HepG2 (cell line): ENCODE measurements around the gene LCAT. TPM values are rescaled to one million over a fixed set of nuclear protein-coding genes. Genes with fewer than 3 reads are reported as not detected.
A peak's percentile ranks its signal among the peaks of the same experiment; 100 is the strongest.

Experiments
- FOXA3 ChIP-seq: IDR thresholded peaks from 2 replicates; pipeline ENCODE4 v1.6.1; 2016; ENCODE audit warnings: missing genetic modification reagents, missing compliant biosample characterization
- FOXC1 ChIP-seq: sonication (generic); formaldehyde crosslinking; IDR thresholded peaks from 2 replicates; pipeline ENCODE4 v1.8.0; 2022; ENCODE audit warnings: mild to moderate bottlenecking, missing genetic modification reagents, borderline replicate concordance
- KDM1A ChIP-seq: IDR thresholded peaks from 2 replicates; pipeline ENCODE4 v1.6.1; 2016; ENCODE audit warnings: missing compliant biosample characterization
- KDM4B ChIP-seq: sonication (generic); formaldehyde crosslinking; IDR thresholded peaks from 2 replicates; pipeline ENCODE4 v1.4.0; 2020; ENCODE audit warnings: missing genetic modification reagents
- KMT2A ChIP-seq: sonication (generic); formaldehyde crosslinking; IDR thresholded peaks from 2 replicates; pipeline ENCODE4 v1.4.0; 2020; ENCODE audit warnings: missing genetic modification reagents
- MYC ChIP-seq: sonication (generic); formaldehyde crosslinking; IDR thresholded peaks from 2 replicates; pipeline ENCODE4 v1.9.0; 2021; ENCODE audit warnings: missing genetic modification reagents, borderline replicate concordance
- NFE2L1 ChIP-seq: sonication (generic); formaldehyde crosslinking; IDR thresholded peaks from 2 replicates; pipeline ENCODE4 v1.4.0; 2020; ENCODE audit warnings: missing genetic modification reagents, mild to moderate bottlenecking, borderline replicate concordance
- RARA ChIP-seq: IDR thresholded peaks from 2 replicates; pipeline ENCODE4 v1.6.1; 2016; ENCODE audit warnings: missing genetic modification reagents, missing compliant biosample characterization
- ZIK1 ChIP-seq: sonication (generic); formaldehyde crosslinking; IDR thresholded peaks from 2 replicates; pipeline ENCODE4 v1.5.0; 2020; ENCODE audit warnings: mild to moderate bottlenecking, low read depth, missing genetic modification reagents, borderline replicate concordance
- ZNF10 ChIP-seq: sonication (generic); formaldehyde crosslinking; IDR thresholded peaks from 2 replicates; pipeline ENCODE4 v1.4.0; 2020; ENCODE audit warnings: mild to moderate bottlenecking, low read depth, missing genetic modification reagents, borderline replicate concordance
- ZNF234 ChIP-seq: sonication (generic); formaldehyde crosslinking; conservative IDR thresholded peaks from 2 replicates; pipeline ENCODE4 v1.5.1; 2020; ENCODE audit warnings: mild to moderate bottlenecking, missing genetic modification reagents
- ZNF678 ChIP-seq: sonication (generic); formaldehyde crosslinking; IDR thresholded peaks from 2 replicates; pipeline ENCODE4 v1.4.0; 2020; ENCODE audit warnings: mild to moderate bottlenecking, missing genetic modification reagents
- ZNF709 ChIP-seq: sonication (generic); formaldehyde crosslinking; IDR thresholded peaks from 2 replicates; pipeline ENCODE4 v1.5.0; 2020; ENCODE audit warnings: mild to moderate bottlenecking, missing genetic modification reagents
- ZNF761 ChIP-seq: sonication (generic); formaldehyde crosslinking; conservative IDR thresholded peaks from 2 replicates; pipeline ENCODE4 v1.4.0; 2020; ENCODE audit warnings: mild to moderate bottlenecking, missing genetic modification reagents
- ZNF777 ChIP-seq: sonication (generic); formaldehyde crosslinking; IDR thresholded peaks from 2 replicates; pipeline ENCODE4 v1.4.0; 2020; ENCODE audit warnings: missing genetic modification reagents
- polyA plus RNA-seq, 8 experiments: library from polyadenylated mRNA; depleted of rRNA in 3 of 8; stranded (reverse) in 7 of 8; unstranded in 1 of 8; fragments of >200 nt; fragmentation: Illumina TruSeq in 4 of 8; extraction: Trizol in 4 of 8; gene quantifications; 2 replicates each; pipeline versions ENCODE4 v1.2.1 to v1.2.3, GENCODE V29; 2011 to 2016; ENCODE audit warnings: low read depth in 4 of 8, missing spikeins in 1 of 8, mixed read lengths in 1 of 8; ENCODE audit not compliant: insufficient read depth in 1 of 8
- total RNA-seq, 5 experiments: library from RNA; depleted of rRNA; stranded (reverse); fragments of >200 nt; fragmentation: Illumina TruSeq; extraction: Trizol; gene quantifications; 2 replicates each; pipeline ENCODE4 v1.2.3, GENCODE V29; 2016; ENCODE audit warnings: low read depth in 1 of 5
- TF ChIP-seq, protein P1 (sequence below): sonication (generic); formaldehyde crosslinking; IDR thresholded peaks from 2 replicates; pipeline ENCODE4 v1.4.0; 2020; ENCODE audit warnings: low read depth, mild to moderate bottlenecking, missing genetic modification reagents
- TF ChIP-seq, protein P2 (sequence below): sonication (generic); formaldehyde crosslinking; IDR thresholded peaks from 2 replicates; pipeline ENCODE4 v1.8.1; 2023; ENCODE audit warnings: missing genetic modification reagents, inconsistent platforms, borderline replicate concordance
- TF ChIP-seq, protein P3 (sequence below): sonication (generic); formaldehyde crosslinking; IDR thresholded peaks from 2 replicates; pipeline ENCODE4 v1.9.0; 2021; ENCODE audit warnings: mild to moderate bottlenecking, missing genetic modification reagents
- TF ChIP-seq, protein P4 (sequence below): sonication (generic); formaldehyde crosslinking; IDR thresholded peaks from 2 replicates; pipeline ENCODE4 v1.8.0; 2022; ENCODE audit warnings: missing genetic modification reagents, mild to moderate bottlenecking, borderline replicate concordance

LCAT gene
- total and polyA plus RNA-seq, 2 of the 13 experiments (the other 11 are each of a cell fraction or from before 2014, with no cell fraction given) = 36.1 to 38.9 TPM

DNA sequence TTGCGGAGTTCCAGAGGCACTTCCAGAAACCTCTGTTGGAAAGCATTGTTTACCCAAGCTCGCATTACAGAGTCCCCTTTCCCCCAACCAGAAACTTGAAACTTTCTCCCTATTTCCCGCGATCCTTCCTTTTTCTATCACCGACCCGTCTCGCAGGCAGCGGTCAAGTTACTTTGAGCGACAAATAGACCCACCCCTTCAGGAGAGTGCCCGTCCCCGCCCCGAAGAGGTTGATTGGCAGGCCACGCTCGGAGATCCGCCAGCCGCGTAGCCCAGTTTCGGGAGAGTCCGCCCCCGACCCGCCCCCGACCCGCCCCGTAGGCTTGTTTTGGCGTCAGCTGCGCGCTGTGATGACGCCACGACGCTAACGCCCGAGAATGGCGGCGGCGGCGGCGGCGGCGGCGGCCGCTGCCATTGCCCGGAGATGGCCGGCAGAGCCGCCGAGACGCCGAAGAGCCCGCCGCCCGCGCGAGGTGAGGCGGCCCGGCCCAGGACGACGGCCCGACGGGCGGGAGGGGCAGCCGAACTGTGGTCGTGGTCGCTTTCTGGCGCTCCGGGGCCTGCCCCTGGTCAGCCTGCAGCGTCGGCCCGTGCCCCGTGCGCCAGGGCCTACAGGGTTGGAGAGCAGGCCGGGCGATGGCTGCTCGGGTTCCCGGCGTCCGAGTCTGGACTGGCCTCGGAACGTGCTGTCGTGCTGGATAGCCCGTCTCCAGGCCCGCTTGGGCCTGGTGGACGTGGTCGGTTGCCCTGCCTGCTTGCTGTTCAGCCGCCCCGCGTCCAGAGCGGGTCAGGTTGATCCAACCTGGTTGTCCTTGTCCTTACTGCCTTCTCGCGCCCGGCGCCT lies 50.8 kb downstream of the LCAT start, which contains the start of gene PSKH1 (continued):
- TF ChIP-seq, protein P1, sequence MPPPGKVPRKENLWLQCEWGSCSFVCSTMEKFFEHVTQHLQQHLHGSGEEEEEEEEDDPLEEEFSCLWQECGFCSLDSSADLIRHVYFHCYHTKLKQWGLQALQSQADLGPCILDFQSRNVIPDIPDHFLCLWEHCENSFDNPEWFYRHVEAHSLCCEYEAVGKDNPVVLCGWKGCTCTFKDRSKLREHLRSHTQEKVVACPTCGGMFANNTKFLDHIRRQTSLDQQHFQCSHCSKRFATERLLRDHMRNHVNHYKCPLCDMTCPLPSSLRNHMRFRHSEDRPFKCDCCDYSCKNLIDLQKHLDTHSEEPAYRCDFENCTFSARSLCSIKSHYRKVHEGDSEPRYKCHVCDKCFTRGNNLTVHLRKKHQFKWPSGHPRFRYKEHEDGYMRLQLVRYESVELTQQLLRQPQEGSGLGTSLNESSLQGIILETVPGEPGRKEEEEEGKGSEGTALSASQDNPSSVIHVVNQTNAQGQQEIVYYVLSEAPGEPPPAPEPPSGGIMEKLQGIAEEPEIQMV (CRISPR knock-in tag) = 0 out of 2 replicates have a peak, but pooled peaks have one; percentile 58
- TF ChIP-seq FOXA3 (CRISPR knock-in tag) (no peak), ZNF10 (CRISPR knock-in tag) (no peak), MYC (CRISPR knock-in tag) (peak; percentile 65; the same call in 1 of the 2 replicates), ZNF234 (CRISPR knock-in tag) (no peak), ZIK1 (CRISPR knock-in tag) (peak; percentile 23; the same call in 1 of the 2 replicates), ZNF678 (CRISPR knock-in tag) (peak; percentile 89; the same call in 1 of the 2 replicates), NFE2L1 (no peak), KDM1A (CRISPR knock-in tag) (no peak), ZNF709 (no peak), FOXC1 (CRISPR knock-in tag) (peak; percentile 86), ZNF761 (0 out of 2 replicates have a peak, but pooled peaks have one; percentile 79), KDM4B (CRISPR knock-in tag) (no peak), RARA (CRISPR knock-in tag) (0 out of 2 replicates have a peak, but pooled peaks have one; percentile 9), KMT2A (0 out of 2 replicates have a peak, but pooled peaks have one; percentile 59), ZNF777 (CRISPR knock-in tag) (no peak)
- TF ChIP-seq, protein P2, sequence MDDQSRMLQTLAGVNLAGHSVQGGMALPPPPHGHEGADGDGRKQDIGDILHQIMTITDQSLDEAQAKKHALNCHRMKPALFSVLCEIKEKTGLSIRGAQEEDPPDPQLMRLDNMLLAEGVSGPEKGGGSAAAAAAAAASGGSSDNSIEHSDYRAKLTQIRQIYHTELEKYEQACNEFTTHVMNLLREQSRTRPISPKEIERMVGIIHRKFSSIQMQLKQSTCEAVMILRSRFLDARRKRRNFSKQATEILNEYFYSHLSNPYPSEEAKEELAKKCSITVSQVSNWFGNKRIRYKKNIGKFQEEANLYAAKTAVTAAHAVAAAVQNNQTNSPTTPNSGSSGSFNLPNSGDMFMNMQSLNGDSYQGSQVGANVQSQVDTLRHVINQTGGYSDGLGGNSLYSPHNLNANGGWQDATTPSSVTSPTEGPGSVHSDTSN (CRISPR knock-in tag) = no peak; the same call in 1 of the 2 replicates
- TF ChIP-seq, protein P3, sequence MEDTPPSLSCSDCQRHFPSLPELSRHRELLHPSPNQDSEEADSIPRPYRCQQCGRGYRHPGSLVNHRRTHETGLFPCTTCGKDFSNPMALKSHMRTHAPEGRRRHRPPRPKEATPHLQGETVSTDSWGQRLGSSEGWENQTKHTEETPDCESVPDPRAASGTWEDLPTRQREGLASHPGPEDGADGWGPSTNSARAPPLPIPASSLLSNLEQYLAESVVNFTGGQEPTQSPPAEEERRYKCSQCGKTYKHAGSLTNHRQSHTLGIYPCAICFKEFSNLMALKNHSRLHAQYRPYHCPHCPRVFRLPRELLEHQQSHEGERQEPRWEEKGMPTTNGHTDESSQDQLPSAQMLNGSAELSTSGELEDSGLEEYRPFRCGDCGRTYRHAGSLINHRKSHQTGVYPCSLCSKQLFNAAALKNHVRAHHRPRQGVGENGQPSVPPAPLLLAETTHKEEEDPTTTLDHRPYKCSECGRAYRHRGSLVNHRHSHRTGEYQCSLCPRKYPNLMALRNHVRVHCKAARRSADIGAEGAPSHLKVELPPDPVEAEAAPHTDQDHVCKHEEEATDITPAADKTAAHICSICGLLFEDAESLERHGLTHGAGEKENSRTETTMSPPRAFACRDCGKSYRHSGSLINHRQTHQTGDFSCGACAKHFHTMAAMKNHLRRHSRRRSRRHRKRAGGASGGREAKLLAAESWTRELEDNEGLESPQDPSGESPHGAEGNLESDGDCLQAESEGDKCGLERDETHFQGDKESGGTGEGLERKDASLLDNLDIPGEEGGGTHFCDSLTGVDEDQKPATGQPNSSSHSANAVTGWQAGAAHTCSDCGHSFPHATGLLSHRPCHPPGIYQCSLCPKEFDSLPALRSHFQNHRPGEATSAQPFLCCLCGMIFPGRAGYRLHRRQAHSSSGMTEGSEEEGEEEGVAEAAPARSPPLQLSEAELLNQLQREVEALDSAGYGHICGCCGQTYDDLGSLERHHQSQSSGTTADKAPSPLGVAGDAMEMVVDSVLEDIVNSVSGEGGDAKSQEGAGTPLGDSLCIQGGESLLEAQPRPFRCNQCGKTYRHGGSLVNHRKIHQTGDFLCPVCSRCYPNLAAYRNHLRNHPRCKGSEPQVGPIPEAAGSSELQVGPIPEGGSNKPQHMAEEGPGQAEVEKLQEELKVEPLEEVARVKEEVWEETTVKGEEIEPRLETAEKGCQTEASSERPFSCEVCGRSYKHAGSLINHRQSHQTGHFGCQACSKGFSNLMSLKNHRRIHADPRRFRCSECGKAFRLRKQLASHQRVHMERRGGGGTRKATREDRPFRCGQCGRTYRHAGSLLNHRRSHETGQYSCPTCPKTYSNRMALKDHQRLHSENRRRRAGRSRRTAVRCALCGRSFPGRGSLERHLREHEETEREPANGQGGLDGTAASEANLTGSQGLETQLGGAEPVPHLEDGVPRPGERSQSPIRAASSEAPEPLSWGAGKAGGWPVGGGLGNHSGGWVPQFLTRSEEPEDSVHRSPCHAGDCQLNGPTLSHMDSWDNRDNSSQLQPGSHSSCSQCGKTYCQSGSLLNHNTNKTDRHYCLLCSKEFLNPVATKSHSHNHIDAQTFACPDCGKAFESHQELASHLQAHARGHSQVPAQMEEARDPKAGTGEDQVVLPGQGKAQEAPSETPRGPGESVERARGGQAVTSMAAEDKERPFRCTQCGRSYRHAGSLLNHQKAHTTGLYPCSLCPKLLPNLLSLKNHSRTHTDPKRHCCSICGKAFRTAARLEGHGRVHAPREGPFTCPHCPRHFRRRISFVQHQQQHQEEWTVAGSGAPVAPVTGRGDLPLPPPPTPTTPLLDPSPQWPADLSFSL (CRISPR knock-in tag) = no peak
- TF ChIP-seq, protein P4, sequence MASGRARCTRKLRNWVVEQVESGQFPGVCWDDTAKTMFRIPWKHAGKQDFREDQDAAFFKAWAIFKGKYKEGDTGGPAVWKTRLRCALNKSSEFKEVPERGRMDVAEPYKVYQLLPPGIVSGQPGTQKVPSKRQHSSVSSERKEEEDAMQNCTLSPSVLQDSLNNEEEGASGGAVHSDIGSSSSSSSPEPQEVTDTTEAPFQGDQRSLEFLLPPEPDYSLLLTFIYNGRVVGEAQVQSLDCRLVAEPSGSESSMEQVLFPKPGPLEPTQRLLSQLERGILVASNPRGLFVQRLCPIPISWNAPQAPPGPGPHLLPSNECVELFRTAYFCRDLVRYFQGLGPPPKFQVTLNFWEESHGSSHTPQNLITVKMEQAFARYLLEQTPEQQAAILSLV (CRISPR knock-in tag) = no peak
